Measurements from ENCODE around the gene TMEM108.

Gene TMEM108

DNA sequence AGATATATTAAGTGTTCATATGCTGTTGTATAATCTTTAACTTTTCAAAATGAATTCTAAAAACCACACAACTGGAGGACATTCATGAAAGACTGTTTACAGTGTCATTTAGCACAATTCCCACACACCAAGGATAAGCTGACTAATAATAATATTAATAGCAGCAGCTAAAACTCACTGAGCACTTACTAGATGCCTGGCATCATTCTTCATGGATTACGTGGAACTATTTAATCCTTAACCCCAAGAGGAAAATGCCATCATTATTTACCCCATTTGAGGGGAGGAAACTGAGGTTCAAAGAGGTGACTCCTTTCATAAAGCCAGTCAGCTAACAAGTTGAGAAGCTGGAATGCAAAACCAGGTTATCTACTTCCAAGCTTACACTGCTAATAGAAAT is 77.0 kb downstream of the TMEM108 start:
- no peak overlapping the region for H3K27ac ChIP-seq

DNA sequence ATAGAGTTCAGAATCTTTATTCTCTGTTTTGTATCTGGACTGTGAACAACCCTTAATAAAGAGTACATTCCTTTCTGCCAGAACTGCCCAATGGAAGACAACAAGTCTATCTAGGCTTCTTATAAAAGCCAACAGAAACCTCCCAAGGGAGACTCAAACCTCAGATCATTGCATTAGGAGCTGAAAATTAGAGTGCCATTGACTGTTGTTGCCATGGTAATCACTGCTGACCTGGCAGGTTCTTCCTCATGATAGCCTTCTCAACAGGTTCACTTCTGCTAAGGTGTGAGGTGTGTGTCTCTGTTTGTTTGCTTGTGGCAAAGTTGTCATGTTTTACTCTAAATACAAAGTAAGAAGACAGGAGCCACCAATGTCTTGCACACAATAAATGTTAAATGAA is 79.2 kb downstream of the TMEM108 start:
- no peak overlapping the region for H3K27ac ChIP-seq
- no peak for TF ChIP-seq ZFX (IDR thresholded peaks at IDR 0.05)
- TF ChIP-seq, protein P1, sequence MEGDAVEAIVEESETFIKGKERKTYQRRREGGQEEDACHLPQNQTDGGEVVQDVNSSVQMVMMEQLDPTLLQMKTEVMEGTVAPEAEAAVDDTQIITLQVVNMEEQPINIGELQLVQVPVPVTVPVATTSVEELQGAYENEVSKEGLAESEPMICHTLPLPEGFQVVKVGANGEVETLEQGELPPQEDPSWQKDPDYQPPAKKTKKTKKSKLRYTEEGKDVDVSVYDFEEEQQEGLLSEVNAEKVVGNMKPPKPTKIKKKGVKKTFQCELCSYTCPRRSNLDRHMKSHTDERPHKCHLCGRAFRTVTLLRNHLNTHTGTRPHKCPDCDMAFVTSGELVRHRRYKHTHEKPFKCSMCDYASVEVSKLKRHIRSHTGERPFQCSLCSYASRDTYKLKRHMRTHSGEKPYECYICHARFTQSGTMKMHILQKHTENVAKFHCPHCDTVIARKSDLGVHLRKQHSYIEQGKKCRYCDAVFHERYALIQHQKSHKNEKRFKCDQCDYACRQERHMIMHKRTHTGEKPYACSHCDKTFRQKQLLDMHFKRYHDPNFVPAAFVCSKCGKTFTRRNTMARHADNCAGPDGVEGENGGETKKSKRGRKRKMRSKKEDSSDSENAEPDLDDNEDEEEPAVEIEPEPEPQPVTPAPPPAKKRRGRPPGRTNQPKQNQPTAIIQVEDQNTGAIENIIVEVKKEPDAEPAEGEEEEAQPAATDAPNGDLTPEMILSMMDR (conservative IDR thresholded peaks at IDR 0.05): no peak

More for the DNA sequence above, 77.0 kb downstream of the TMEM108 start:
- no peak for TF ChIP-seq ZFX (IDR thresholded peaks at IDR 0.05)
- TF ChIP-seq, protein P1 (conservative IDR thresholded peaks at IDR 0.05): no peak

DNA sequence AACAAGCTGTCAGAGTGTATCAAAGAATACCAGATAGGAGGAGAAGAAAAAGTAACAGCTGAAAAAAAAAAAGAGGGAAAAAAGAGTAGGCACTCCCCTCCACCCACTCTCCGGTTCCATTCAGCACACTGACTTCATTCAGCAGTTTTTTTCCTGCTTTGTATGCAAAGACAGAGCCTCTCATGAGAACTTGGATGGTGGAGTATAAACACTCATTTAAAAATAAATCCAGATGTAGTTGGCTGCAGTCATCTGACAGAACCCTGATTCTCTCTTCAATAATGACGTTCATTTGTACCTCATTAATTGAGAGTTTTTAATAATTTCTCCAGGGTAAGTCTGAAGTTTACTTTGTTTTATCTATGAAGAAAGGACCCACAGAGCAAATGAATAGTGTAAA is 81.0 kb downstream of the TMEM108 start:
- TF ChIP-seq, protein P1 (conservative IDR thresholded peaks at IDR 0.05): no peak
- TF ChIP-seq ZFX (IDR thresholded peaks at IDR 0.05): no peak
- no peak overlapping the region for H3K27ac ChIP-seq

GRCh38 chr3:133121450-133121849 is 83.3 kb downstream of the TMEM108 start:
- H3K27ac ChIP-seq: no peak overlapping the region
- TF ChIP-seq ZFX (IDR thresholded peaks at IDR 0.05): no peak
- TF ChIP-seq, protein P1 (conservative IDR thresholded peaks at IDR 0.05): no peak

- no peak overlapping the region for H3K27ac ChIP-seq
- TF ChIP-seq ZFX (IDR thresholded peaks at IDR 0.05): no peak
- TF ChIP-seq, protein P1 (conservative IDR thresholded peaks at IDR 0.05): no peak
Measured at GRCh38 chr3:133123636-133124035, 85.4 kb downstream of the TMEM108 start.

GRCh38 chr3:133124511-133124910 is 86.3 kb downstream of the TMEM108 start:
- no peak for TF ChIP-seq ZFX (IDR thresholded peaks at IDR 0.05)
- TF ChIP-seq, protein P1 (conservative IDR thresholded peaks at IDR 0.05): no peak
- no peak overlapping the region for H3K27ac ChIP-seq

DNA sequence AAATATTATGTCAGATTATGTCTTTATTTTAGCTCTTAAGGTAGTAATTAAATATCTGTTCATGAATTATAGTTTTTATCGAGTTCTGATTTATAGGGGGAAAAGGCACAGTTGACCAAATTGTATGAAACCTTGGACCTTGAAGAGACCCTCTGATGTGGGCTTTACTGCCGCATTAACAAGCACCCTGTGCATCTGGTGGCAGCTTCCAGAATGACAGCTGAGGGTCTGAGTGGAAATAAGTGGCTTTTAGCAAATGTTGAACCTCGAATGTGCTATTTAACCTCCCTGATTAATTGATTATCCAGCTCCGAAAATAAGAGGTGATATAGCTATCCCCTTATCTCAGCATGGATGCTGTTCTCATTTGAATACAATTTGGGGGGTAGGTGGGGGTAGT is 87.0 kb downstream of the TMEM108 start:
- no peak overlapping the region for H3K27ac ChIP-seq
- TF ChIP-seq, protein P1 (conservative IDR thresholded peaks at IDR 0.05): no peak
- no peak for TF ChIP-seq ZFX (IDR thresholded peaks at IDR 0.05)
